Cardiac fibroblast (primary cell): Measurements from ENCODE around the gene ADAMTS12.

ENCODE experiments used
- DNase-seq, 2 donors: peaks; one replicate each; pipeline versions ENCODE4 v3.0.0 to v3.0.0-alpha.2; 2010; ENCODE audit warnings: low read depth in 2 of 2
- H3K4me3 ChIP-seq, 2 donors: replicated peaks in 1 of 2; 1 replicate in 1 of 2; 2 replicates in 1 of 2; pipeline ENCODE4 v1.5.1; 2011; ENCODE audit warnings: low read depth in 2 of 2, low read length in 2 of 2, mild to moderate bottlenecking in 2 of 2, moderate library complexity in 1 of 2
- CTCF ChIP-seq: IDR thresholded peaks from one replicate; pipeline ENCODE4 v1.5.1; 2011; ENCODE audit warnings: low read depth, mild to moderate bottlenecking, low read length, inconsistent platforms

The ADAMTS12 gene

GRCh38 chr5:33852837-33853236 lies 39.0 kb downstream of the ADAMTS12 start:
- no peak for TF ChIP-seq CTCF
- no peak for DNase-seq
- no peak overlapping the region for H3K4me3 ChIP-seq

GRCh38 chr5:33852319-33852718 lies 39.5 kb downstream of the ADAMTS12 start:
- no peak for TF ChIP-seq CTCF
- DNase-seq: peak; percentile 44 to 56
- H3K4me3 ChIP-seq: no peak overlapping the region

GRCh38 chr5:33850100-33850594 lies 41.6 kb downstream of the ADAMTS12 start:
- no peak overlapping the region for H3K4me3 ChIP-seq
- peak; percentile 51 to 89 for DNase-seq
- TF ChIP-seq CTCF: no peak

- no peak for DNase-seq
- H3K4me3 ChIP-seq: no peak overlapping the region
- no peak for TF ChIP-seq CTCF
Measured at GRCh38 chr5:33848554-33848953, 43.2 kb downstream of the ADAMTS12 start.

GRCh38 chr5:33846851-33847250 lies 44.9 kb downstream of the ADAMTS12 start:
- no peak for TF ChIP-seq CTCF
- DNase-seq: no peak
- no peak overlapping the region for H3K4me3 ChIP-seq

- no peak for TF ChIP-seq CTCF
- DNase-seq: peak; percentile 64 to 92
- no peak overlapping the region for H3K4me3 ChIP-seq
Measured at GRCh38 chr5:33843579-33843978, 48.2 kb downstream of the ADAMTS12 start.

GRCh38 chr5:33842456-33842855 lies 49.3 kb downstream of the ADAMTS12 start:
- no peak for DNase-seq
- no peak for TF ChIP-seq CTCF
- no peak overlapping the region for H3K4me3 ChIP-seq
